GM18873 (cell line): ENCODE measurements around the gene SLC5A4.
"Not testable (repeated sequence)": the region's sequence is repeated elsewhere in the genome, so short reads cannot be mapped to it uniquely, and the experiment has no call there.

Source experiments
- ATAC-seq: cut with Tn5 transposase; IDR thresholded peaks from one replicate; pipeline ENCODE4 v1.9.1; 2021; ENCODE audit warnings: mild to moderate bottlenecking, moderate library complexity, moderate number of reproducible peaks; ENCODE audit not compliant: unreplicated experiment, low FRiP score

The SLC5A4 gene

GRCh38 chr22:32255217-32255616, at the start of gene SLC5A4:
SLC5A4 (minus strand) TSS chr22:32255347; CDS start chr22:32255329, 18 bp downstream.
- ATAC-seq: no peak

- not testable (repeated sequence) for ATAC-seq
Observed at GRCh38 chr22:32293921-32294320, 38.8 kb upstream of the SLC5A4 start.

GRCh38 chr22:32286290-32286840, 31.2 kb upstream of the SLC5A4 start:
- no peak for ATAC-seq

GRCh38 chr22:32281072-32281471, 25.9 kb upstream of the SLC5A4 start:
- ATAC-seq: no peak

- not testable (repeated sequence) for ATAC-seq
Observed at GRCh38 chr22:32275353-32275752, 20.2 kb upstream of the SLC5A4 start.

- ATAC-seq: no peak
Observed at GRCh38 chr22:32271389-32271788, 16.2 kb upstream of the SLC5A4 start.

GRCh38 chr22:32270641-32271369, 15.7 kb upstream of the SLC5A4 start:
- no peak for ATAC-seq

- no peak for ATAC-seq
Observed at GRCh38 chr22:32269316-32269715, 14.2 kb upstream of the SLC5A4 start.

GRCh38 chr22:32267011-32267410, 11.9 kb upstream of the SLC5A4 start:
- no peak for ATAC-seq

- ATAC-seq: no peak
Observed at GRCh38 chr22:32265882-32266767, 11.0 kb upstream of the SLC5A4 start.

GRCh38 chr22:32263678-32264077, 8.5 kb upstream of the SLC5A4 start:
- ATAC-seq: not testable (repeated sequence)

- no peak for ATAC-seq
Observed at GRCh38 chr22:32261306-32261705, 6.2 kb upstream of the SLC5A4 start.

- ATAC-seq: no peak
Observed at GRCh38 chr22:32258791-32259190, 3.6 kb upstream of the SLC5A4 start.

- no peak for ATAC-seq
Observed at GRCh38 chr22:32255726-32256125, 579 bp upstream of the SLC5A4 start.

- ATAC-seq: no peak
Observed at GRCh38 chr22:32249231-32249630, 5.9 kb downstream of the SLC5A4 start.

- ATAC-seq: no peak
Observed at GRCh38 chr22:32248276-32248675, 6.9 kb downstream of the SLC5A4 start.

- no peak for ATAC-seq
Observed at GRCh38 chr22:32246166-32246565, 9.0 kb downstream of the SLC5A4 start.

GRCh38 chr22:32245042-32245441, 10.1 kb downstream of the SLC5A4 start:
- ATAC-seq: no peak

GRCh38 chr22:32244547-32244946, 10.6 kb downstream of the SLC5A4 start:
- no peak for ATAC-seq

GRCh38 chr22:32240461-32240860, 14.7 kb downstream of the SLC5A4 start:
- no peak for ATAC-seq

GRCh38 chr22:32237906-32238305, 17.2 kb downstream of the SLC5A4 start:
- no peak for ATAC-seq
